ENCODE data around the gene TBX1. TPM values are rescaled to one million over a fixed set of nuclear protein-coding genes. Genes with fewer than 3 reads are reported as not detected.

The TBX1 gene
- total and polyA plus RNA-seq, 2 of the 8 experiments (the other 6 are each of a cell fraction or from before 2014, with no cell fraction given) = 0.28 TPM; not detected in 1

- H3K79me1 ChIP-seq (ENCODE audit: low read depth, low read length) = no peaks in the 10 kb centered on the region
- CTCF ChIA-PET (ENCODE audit: partially characterized antibody) = interaction anchor here (0.8 to 3.7 kb wide), 9 partner anchors 11 to 223 kb away, joined by 3 to 20 read pairs (median 4); partner anchors contain the start of gene GP1BB
- no peak overlapping the region for H4K91ac ChIP-seq (replicated peaks; ENCODE audit: insufficient read length, low read length)
- H3K23ac ChIP-seq (ENCODE audit: insufficient read length) = no peak overlapping the region
- H3K27me3 ChIP-seq (replicated peaks in 1 of 4; ENCODE audit: control insufficient read depth in 3 of 4, extremely low read depth in 1 of 4, insufficient read depth in 3 of 4, low read length in 3 of 4) = no peaks in the 10 kb centered on the region
- H3K4me2 ChIP-seq (ENCODE audit: insufficient read depth in 1 of 2, low read depth in 2 of 2, low read length in 2 of 2) = no peak overlapping the region
- DNase-seq (ENCODE audit: low read depth in 1 of 2, low spot score in 2 of 2) (no peak), FAIRE-seq (no peak)
- no peaks in the 10 kb centered on the region for H3K79me2 ChIP-seq (ENCODE audit: control insufficient read depth in 1 of 2, insufficient read depth in 2 of 2, low read length in 2 of 2)
- H3K18ac ChIP-seq (ENCODE audit: extremely low read depth, low read length) = no peak overlapping the region
- H3K4ac ChIP-seq (replicated peaks; ENCODE audit: insufficient read length, low read depth, low read length) = no peak overlapping the region
- POLR2A ChIA-PET (ENCODE audit: partially characterized antibody) = no interaction called here
- H2BK15ac ChIP-seq (ENCODE audit: low read length) = no peak overlapping the region
- H3K4me1 ChIP-seq (replicated peaks in 1 of 4; ENCODE audit: control insufficient read depth in 3 of 4, insufficient read depth in 4 of 4, low read length in 3 of 4) = peaks cover 0 to 7% (median 0%) of the 10 kb centered on the region in 4 experiments; a peak in 2 of 7 replicates
- no peak overlapping the region for H2BK12ac ChIP-seq (ENCODE audit: low read depth, low read length)
- WGBS, 2 experiments (ENCODE audit: extremely low coverage in 1 of 2, insufficient coverage in 1 of 2, insufficient read length in 1 of 2, insufficient replicate concordance in 2 of 2, low coverage in 1 of 2, low lambda C conversion rate in 2 of 2, missing lambda C conversion rate in 1 of 2) = 91% methylated on average over 30 of the region's 34 CpGs; no CpG with 5 or more reads in 1 of the 2 experiments
- peaks cover 0 to 9% of the 10 kb centered on the region in 2 experiments for H4K20me1 ChIP-seq (replicated peaks in 1 of 2; ENCODE audit: control insufficient read depth in 1 of 2, insufficient read depth in 2 of 2, low read length in 2 of 2)
- no peaks in the 10 kb centered on the region for H3K9me3 ChIP-seq (ENCODE audit: insufficient read depth in 2 of 2, low read depth in 1 of 2, low read length in 1 of 2)
- H2AFZ ChIP-seq (ENCODE audit: low read length) = no peak overlapping the region
- no peak overlapping the region for H3K56ac ChIP-seq (replicated peaks; ENCODE audit: insufficient read length, low read depth, low read length)
- no peak overlapping the region for H2BK20ac ChIP-seq (ENCODE audit: low read length)
- H3K14ac ChIP-seq (ENCODE audit: insufficient read length) = no peak overlapping the region
- no peaks in the 10 kb centered on the region for H3K36me3 ChIP-seq (ENCODE audit: control insufficient read depth in 2 of 4, insufficient read depth in 4 of 4, low read length in 3 of 4)
- H2BK120ac ChIP-seq (replicated peaks; ENCODE audit: low read depth, low read length) = no peak overlapping the region
- no peak overlapping the region; the same call in 1 of the 2 replicates for H2BK5ac ChIP-seq (ENCODE audit: low read depth, low read length)
- no peak for TF ChIP-seq ASH2L (IDR thresholded peaks at IDR 0.05; ENCODE audit: low read length)
- H3K4me3 ChIP-seq (ENCODE audit: extremely low read depth in 1 of 4, insufficient read depth in 2 of 4, low read depth in 3 of 4, low read length in 4 of 4) = no peak overlapping the region
- H3K9ac ChIP-seq (replicated peaks in 1 of 4; ENCODE audit: extremely low read depth in 1 of 4, low read depth in 3 of 4, low read length in 3 of 4) = no peak overlapping the region
- no peak overlapping the region for H3K27ac ChIP-seq (ENCODE audit: low read depth, low read length)
- H2AK5ac ChIP-seq (ENCODE audit: low read depth, low read length) = no peak overlapping the region
- no peak overlapping the region for H4K5ac ChIP-seq (ENCODE audit: insufficient read length, low read depth, low read length)
- H4K8ac ChIP-seq (ENCODE audit: extremely low read depth, insufficient read depth, low read length) = no peak overlapping the region
- H3K23me2 ChIP-seq (ENCODE audit: low read depth, low read length) = no peaks in the 10 kb centered on the region
Observed at GRCh38 chr22:19788661-19789225, 28.2 kb downstream of the TBX1 start.
